SU-DHL-6 (cell line): ENCODE results near the gene NFIX.

Source experiments
- H2AFZ ChIP-seq: fragments of 200-600 bp; sonication (generic); 2 replicates; pipeline ENCODE4 v1.6.1; 2014; ENCODE audit warnings: low read depth, mild to moderate bottlenecking, moderate library complexity, mixed read lengths, antibody characterized with exemption, low read length; ENCODE audit not compliant: severe bottlenecking
- H3F3A ChIP-seq: fragments of 200-600 bp; shearing (Covaris generic); 2 replicates; pipeline ENCODE4 v1.6.0; 2016; ENCODE audit warnings: antibody characterized with exemption, mild to moderate bottlenecking; ENCODE audit not compliant: insufficient read depth
- H3K27ac ChIP-seq: fragments of 200-600 bp; sonication (generic); 2 replicates; pipeline ENCODE4 v1.5.1; 2016; ENCODE audit warnings: low read depth, mild to moderate bottlenecking, low read length, moderate library complexity, mixed read lengths
- H3K27me3 ChIP-seq: fragments of 200-600 bp; sonication (generic), shearing (Covaris generic); 2 replicates; pipeline ENCODE4 v1.6.0; 2014; ENCODE audit warnings: mild to moderate bottlenecking, low read length
- H3K36me3 ChIP-seq: fragments of 200-600 bp; sonication (generic); 2 replicates; pipeline ENCODE4 v1.6.1; 2014; ENCODE audit warnings: mild to moderate bottlenecking, low read length, mixed read lengths
- H3K4me2 ChIP-seq: fragments of 300-600, 200-600 bp; shearing (Covaris generic), sonication (generic); 2 replicates; pipeline ENCODE4 v1.6.0; 2014; ENCODE audit warnings: low read length, low read depth, mild to moderate bottlenecking; ENCODE audit not compliant: poor library complexity, severe bottlenecking
- H3K4me3 ChIP-seq: fragments of 200-600 bp; sonication (generic); 2 replicates; pipeline ENCODE4 v1.5.1; 2014; ENCODE audit warnings: antibody characterized with exemption, low read length, mild to moderate bottlenecking, mixed read lengths; ENCODE audit not compliant: insufficient read depth, poor library complexity, severe bottlenecking
- H3K79me2 ChIP-seq: fragments of 200-600 bp; sonication (generic); 2 replicates; pipeline ENCODE4 v1.6.1; 2014; ENCODE audit warnings: mild to moderate bottlenecking, low read length, moderate library complexity; ENCODE audit not compliant: insufficient read depth
- H3K9ac ChIP-seq: fragments of 200-600 bp; sonication (generic); 2 replicates; pipeline ENCODE4 v1.7.0; 2014; ENCODE audit warnings: mild to moderate bottlenecking, low read length
- H3K9me2 ChIP-seq: fragments of 200-600 bp; sonication (generic); replicated peaks from 2 replicates; pipeline ENCODE4 v1.6.1; 2014; ENCODE audit warnings: low read length; ENCODE audit not compliant: insufficient read depth
- H3K9me3 ChIP-seq: fragments of 200-600 bp; sonication (generic); 2 replicates; pipeline ENCODE4 v1.6.1; 2014; ENCODE audit warnings: low read length, mixed read lengths; ENCODE audit not compliant: insufficient read depth
- H4K20me1 ChIP-seq: fragments of 200-600 bp; sonication (generic); 2 replicates; pipeline ENCODE4 v1.6.1; 2014; ENCODE audit warnings: low read depth, mild to moderate bottlenecking, antibody characterized with exemption, low read length, moderate library complexity, mixed read lengths
- EZH2phosphoT487 ChIP-seq: fragments of 200-600 bp; sonication (generic), shearing (Covaris generic); conservative IDR thresholded peaks from 2 replicates; pipeline ENCODE4 v1.6.1; 2018; ENCODE audit warnings: mild to moderate bottlenecking, antibody characterized with exemption, low read length, moderate library complexity, mixed read lengths
- TF ChIP-seq, protein P1 (sequence below): fragments of 200-600 bp; sonication (generic); IDR thresholded peaks from one replicate; pipeline ENCODE4 v1.5.1; 2017; ENCODE audit warnings: antibody characterized with exemption, mild to moderate bottlenecking, low read length, moderate library complexity; ENCODE audit not compliant: insufficient read depth, poor library complexity, severe bottlenecking

The NFIX gene

DNA sequence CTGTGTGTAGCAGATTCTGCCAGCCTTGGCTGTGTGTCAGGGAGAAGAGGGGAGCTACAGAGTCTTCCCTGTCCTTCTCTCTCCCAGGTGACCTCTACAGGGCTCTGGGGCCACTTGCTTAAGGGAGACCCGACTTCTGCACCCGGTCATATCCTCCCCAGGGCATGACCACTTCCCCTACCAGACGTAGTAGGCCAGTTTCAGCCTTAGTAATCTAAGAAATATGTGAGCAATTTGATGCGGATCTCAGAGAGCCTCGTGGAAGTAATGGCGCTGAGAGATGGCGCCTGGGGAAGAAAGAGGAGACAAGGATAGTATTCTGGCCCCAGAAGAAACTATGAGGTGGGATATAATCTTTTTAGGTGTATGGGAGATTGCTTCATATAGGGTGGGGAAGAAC is 41.9 kb downstream of the NFIX start:
- Histone ChIP-seq H3K27me3 (no peaks in the 10 kb centered on the region), H3K36me3 (no peaks in the 10 kb centered on the region), H3K79me2 (no peaks in the 10 kb centered on the region), H3K4me3 (no peak overlapping the region), H3K9ac (no peak overlapping the region), H2AFZ (no peak overlapping the region), H3F3A (no peaks in the 10 kb centered on the region), H3K27ac (no peak overlapping the region), H3K9me2 (no peaks in the 10 kb centered on the region), H3K4me2 (no peak overlapping the region), H4K20me1 (no peaks in the 10 kb centered on the region), H3K9me3 (no peaks in the 10 kb centered on the region)
- TF ChIP-seq EZH2phosphoT487, result no peak

DNA sequence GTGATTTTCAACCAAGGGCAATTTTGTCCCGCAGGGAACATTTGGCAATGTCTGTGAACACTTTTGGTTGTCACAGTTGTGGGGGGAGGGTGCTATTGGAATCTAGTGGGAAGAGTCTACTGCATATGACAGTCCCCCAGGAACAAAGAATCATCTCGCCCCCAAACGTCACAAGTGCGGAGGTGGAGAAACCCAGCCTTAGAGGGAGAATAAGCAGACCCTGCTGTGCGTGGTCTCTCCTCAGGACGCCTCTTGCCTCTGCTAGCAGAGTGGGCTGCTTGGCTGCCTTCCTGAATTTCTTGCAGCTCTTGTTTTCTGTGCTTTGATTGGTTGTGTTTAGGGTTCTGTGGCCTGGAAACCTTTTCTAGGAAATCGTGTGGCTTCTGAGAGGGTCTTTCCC is 42.5 kb downstream of the NFIX start:
- Histone ChIP-seq H3K36me3 (no peaks in the 10 kb centered on the region), H3K27ac (no peak overlapping the region), H3K79me2 (no peaks in the 10 kb centered on the region), H3K9me2 (no peaks in the 10 kb centered on the region), H3K27me3 (no peaks in the 10 kb centered on the region), H4K20me1 (no peaks in the 10 kb centered on the region), H3K4me2 (no peak overlapping the region), H3K9me3 (no peaks in the 10 kb centered on the region), H3K4me3 (no peak overlapping the region), H3F3A (no peaks in the 10 kb centered on the region), H3K9ac (no peak overlapping the region), H2AFZ (no peak overlapping the region)
- TF ChIP-seq EZH2phosphoT487, result no peak
- TF ChIP-seq, protein P1, sequence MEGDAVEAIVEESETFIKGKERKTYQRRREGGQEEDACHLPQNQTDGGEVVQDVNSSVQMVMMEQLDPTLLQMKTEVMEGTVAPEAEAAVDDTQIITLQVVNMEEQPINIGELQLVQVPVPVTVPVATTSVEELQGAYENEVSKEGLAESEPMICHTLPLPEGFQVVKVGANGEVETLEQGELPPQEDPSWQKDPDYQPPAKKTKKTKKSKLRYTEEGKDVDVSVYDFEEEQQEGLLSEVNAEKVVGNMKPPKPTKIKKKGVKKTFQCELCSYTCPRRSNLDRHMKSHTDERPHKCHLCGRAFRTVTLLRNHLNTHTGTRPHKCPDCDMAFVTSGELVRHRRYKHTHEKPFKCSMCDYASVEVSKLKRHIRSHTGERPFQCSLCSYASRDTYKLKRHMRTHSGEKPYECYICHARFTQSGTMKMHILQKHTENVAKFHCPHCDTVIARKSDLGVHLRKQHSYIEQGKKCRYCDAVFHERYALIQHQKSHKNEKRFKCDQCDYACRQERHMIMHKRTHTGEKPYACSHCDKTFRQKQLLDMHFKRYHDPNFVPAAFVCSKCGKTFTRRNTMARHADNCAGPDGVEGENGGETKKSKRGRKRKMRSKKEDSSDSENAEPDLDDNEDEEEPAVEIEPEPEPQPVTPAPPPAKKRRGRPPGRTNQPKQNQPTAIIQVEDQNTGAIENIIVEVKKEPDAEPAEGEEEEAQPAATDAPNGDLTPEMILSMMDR, result no peak

DNA sequence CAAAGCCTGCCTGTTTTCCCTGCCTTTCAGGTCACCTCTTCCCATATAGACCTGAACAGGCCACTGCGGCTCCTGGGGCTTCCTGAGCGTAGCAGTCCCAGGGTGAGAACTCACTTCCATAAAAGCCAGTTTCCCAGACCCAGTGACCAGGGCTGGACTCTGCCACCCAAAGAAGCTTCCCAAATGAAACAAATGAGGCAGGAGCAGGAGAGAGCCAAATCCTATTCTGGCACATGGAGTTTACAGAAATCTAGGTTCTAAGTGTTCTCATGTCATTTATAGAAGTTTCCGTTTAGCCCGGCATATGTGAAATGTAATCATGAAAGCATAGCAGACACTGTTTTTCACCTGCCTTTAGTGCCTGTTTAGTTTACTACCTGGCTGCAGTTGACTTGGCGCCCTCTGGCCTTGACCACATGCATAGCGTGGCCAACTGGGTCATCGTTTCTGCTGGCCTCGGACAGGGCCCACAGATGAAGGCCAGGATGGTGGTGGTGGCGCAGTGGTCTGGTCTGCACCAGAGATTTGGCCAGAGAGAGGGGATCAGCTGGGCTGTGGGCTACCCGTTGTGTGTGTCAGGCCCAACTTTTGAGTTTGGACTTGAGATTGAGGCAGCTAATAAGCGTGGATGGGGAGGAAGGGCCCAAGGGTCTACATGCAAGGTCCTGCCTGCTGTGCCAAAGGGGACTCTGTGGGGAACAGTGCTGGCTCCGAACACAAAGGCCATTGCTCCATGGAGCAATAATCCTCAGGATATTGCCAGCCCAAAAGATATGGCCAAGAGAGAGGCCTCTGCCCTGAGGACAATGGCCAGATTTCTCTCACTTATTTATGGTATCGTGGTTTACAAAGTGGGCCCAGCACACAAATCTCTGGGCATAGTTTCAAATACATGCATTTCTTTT is 43.3 kb downstream of the NFIX start:
- no peak for TF ChIP-seq EZH2phosphoT487
- TF ChIP-seq, protein P1, result no peak

DNA sequence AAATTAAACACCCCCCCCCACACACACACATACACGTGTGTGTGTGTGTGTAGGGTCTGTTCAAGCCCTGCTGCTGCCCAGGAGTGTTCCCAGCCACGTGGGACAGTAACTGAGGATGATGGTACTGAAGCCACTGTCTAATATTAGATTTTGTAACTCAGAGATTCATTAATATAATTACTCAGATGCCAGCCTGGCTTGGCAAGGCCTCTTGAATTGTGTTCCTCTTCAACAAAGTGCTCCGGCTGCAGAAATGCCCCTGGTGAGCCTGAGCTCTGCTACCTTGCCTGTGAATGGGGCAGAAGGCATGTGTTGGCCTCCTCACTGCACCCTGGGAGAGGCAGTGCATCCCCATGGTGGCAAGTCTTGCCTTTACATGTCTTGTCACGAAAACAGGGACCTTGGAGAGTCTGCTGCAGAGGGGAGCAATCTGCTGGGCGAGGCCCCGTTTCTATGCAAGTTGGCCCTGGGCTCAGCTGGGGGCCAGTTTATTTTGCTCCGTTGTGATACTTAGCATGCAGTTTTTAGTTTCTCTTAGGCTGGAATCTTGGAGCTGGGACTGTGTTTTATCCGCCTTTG is 44.0 kb downstream of the NFIX start:
- H3K27me3 ChIP-seq, result no peaks in the 10 kb centered on the region
- no peaks in the 10 kb centered on the region for H3K79me2 ChIP-seq
- no peaks in the 10 kb centered on the region for H3K9me2 ChIP-seq
- H3K27ac ChIP-seq, result no peak overlapping the region
- no peak overlapping the region for H3K9ac ChIP-seq
- no peaks in the 10 kb centered on the region for H3K9me3 ChIP-seq
- TF ChIP-seq EZH2phosphoT487, result no peak
- TF ChIP-seq, protein P1, result no peak
- H2AFZ ChIP-seq, result no peak overlapping the region
- H4K20me1 ChIP-seq, result no peaks in the 10 kb centered on the region
- H3F3A ChIP-seq, result no peaks in the 10 kb centered on the region
- no peak overlapping the region for H3K4me2 ChIP-seq
- no peak overlapping the region for H3K4me3 ChIP-seq
- no peaks in the 10 kb centered on the region for H3K36me3 ChIP-seq

More for the DNA sequence above, 43.3 kb downstream of the NFIX start:
- Histone ChIP-seq H3K79me2 (no peaks in the 10 kb centered on the region), H3K9me3 (no peaks in the 10 kb centered on the region), H2AFZ (no peak overlapping the region), H3F3A (no peaks in the 10 kb centered on the region), H4K20me1 (no peaks in the 10 kb centered on the region), H3K4me3 (no peak overlapping the region), H3K36me3 (no peaks in the 10 kb centered on the region), H3K4me2 (no peak overlapping the region), H3K27me3 (no peaks in the 10 kb centered on the region), H3K9me2 (no peaks in the 10 kb centered on the region), H3K9ac (no peak overlapping the region), H3K27ac (no peak overlapping the region)
